Gastroesophageal sphincter (tissue), 3 donors: Measurements from ENCODE around the gene MYCBP2.

Experiments
- EP300 ChIP-seq: sonication (generic); formaldehyde crosslinking; IDR thresholded peaks from one replicate; pipeline ENCODE4 v1.6.1; 2017; ENCODE audit warnings: antibody characterized with exemption, mild to moderate bottlenecking
- TF ChIP-seq, protein P1 (sequence below), 4 experiments: fragments of 200-600 bp in 2 of 4; fragments of 450-650 bp in 2 of 4; sonication (generic) in 1 of 4; IDR thresholded peaks; one replicate each; pipeline ENCODE4 v1.5.1; 2017 to 2019; ENCODE audit warnings: antibody characterized with exemption in 4 of 4, mild to moderate bottlenecking in 2 of 4, moderate library complexity in 2 of 4

- TF ChIP-seq, protein P1, sequence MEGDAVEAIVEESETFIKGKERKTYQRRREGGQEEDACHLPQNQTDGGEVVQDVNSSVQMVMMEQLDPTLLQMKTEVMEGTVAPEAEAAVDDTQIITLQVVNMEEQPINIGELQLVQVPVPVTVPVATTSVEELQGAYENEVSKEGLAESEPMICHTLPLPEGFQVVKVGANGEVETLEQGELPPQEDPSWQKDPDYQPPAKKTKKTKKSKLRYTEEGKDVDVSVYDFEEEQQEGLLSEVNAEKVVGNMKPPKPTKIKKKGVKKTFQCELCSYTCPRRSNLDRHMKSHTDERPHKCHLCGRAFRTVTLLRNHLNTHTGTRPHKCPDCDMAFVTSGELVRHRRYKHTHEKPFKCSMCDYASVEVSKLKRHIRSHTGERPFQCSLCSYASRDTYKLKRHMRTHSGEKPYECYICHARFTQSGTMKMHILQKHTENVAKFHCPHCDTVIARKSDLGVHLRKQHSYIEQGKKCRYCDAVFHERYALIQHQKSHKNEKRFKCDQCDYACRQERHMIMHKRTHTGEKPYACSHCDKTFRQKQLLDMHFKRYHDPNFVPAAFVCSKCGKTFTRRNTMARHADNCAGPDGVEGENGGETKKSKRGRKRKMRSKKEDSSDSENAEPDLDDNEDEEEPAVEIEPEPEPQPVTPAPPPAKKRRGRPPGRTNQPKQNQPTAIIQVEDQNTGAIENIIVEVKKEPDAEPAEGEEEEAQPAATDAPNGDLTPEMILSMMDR (IDR thresholded peaks at IDR 0.05), result no peak
- no peak for TF ChIP-seq EP300
Observed at GRCh38 chr13:77250975-77251374, 75.9 kb downstream of the MYCBP2 start.
